K562 (cell line): ENCODE measurements around the gene CST7.

Experiments
- REST ChIP-seq, 2 experiments: fragments of 450-650 bp; formaldehyde crosslinking in 1 of 2; IDR thresholded peaks; 2 replicates each; pipeline versions ENCODE4 v1.4.0 to v1.6.1; 2014 to 2020; ENCODE audit warnings: mild to moderate bottlenecking in 2 of 2, borderline replicate concordance in 1 of 2, low read depth in 1 of 2
- SRSF9 ChIP-seq: fragments of 200-400 bp; formaldehyde crosslinking; IDR thresholded peaks from 2 replicates; pipeline ENCODE4 v1.6.1; 2017; ENCODE audit warnings: low read depth, low read length, borderline replicate concordance
- YY1 ChIP-seq, 3 experiments: IDR thresholded peaks; 2 replicates each; pipeline ENCODE4 v1.6.1; 2011; ENCODE audit warnings: low read length in 2 of 3, mild to moderate bottlenecking in 2 of 3, moderate library complexity in 2 of 3, borderline replicate concordance in 1 of 3, control low read depth in 1 of 3, low read depth in 1 of 3; ENCODE audit not compliant: insufficient read depth in 3 of 3, insufficient replicate concordance in 2 of 3, control insufficient read depth in 1 of 3, insufficient read length in 1 of 3; ENCODE audit errors: extremely low read depth in 1 of 3

DNA sequence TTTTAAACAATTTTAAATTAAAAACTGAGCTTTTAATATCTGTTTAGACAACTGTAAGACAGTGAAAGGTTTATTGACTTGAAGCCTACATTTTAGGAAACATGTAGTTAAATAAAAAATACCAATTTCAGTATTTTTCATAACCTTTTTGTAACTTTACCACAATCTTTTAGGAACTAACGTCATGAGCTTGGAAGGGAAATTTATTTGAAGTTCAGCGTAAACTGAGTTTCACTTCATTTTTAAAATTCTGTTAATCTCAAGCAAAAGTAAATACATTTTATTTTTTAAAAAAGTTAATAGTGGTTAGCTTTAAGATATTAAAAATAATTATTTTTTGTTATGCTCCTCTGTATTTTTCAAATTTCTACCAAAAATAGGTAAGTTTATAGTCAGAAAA is 5.5 kb downstream of the CST7 start:
- TF ChIP-seq REST (IDR thresholded peaks at IDR 0.05; ENCODE audit: borderline replicate concordance) (no peak), REST (CRISPR knock-in tag; IDR thresholded peaks at IDR 0.05; ENCODE audit: low read depth) (no peak), YY1 (IDR thresholded peaks at IDR 0.05; ENCODE audit: borderline replicate concordance in 1 of 3, control insufficient read depth in 1 of 3, extremely low read depth in 1 of 3, insufficient read depth in 3 of 3, insufficient read length in 1 of 3, insufficient replicate concordance in 2 of 3, low read depth in 1 of 3, low read length in 2 of 3) (no peak), SRSF9 (no peak)
